ENCODE results near the gene TMBIM1.

DNA sequence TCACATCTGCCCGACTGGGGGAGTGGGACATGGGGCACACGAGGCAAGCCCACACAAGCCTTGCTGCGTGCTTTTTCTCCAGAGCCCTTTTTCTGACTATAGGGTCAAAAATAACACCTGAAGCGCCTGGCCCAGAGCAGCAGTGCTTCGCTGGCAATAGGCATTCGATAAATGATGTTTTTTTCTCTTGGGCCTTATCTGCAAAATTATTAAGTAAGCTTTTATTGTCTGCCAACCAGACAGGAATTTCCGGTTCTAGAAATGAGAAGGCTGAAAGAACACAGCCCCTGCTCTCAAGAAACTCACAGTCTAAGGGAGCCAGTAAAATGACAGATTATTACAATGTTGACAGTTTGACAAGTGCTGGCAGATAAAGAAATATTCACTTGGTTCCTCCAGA, 2.7 kb upstream of the TMBIM1 start:
- TF ChIP-seq, protein P1, sequence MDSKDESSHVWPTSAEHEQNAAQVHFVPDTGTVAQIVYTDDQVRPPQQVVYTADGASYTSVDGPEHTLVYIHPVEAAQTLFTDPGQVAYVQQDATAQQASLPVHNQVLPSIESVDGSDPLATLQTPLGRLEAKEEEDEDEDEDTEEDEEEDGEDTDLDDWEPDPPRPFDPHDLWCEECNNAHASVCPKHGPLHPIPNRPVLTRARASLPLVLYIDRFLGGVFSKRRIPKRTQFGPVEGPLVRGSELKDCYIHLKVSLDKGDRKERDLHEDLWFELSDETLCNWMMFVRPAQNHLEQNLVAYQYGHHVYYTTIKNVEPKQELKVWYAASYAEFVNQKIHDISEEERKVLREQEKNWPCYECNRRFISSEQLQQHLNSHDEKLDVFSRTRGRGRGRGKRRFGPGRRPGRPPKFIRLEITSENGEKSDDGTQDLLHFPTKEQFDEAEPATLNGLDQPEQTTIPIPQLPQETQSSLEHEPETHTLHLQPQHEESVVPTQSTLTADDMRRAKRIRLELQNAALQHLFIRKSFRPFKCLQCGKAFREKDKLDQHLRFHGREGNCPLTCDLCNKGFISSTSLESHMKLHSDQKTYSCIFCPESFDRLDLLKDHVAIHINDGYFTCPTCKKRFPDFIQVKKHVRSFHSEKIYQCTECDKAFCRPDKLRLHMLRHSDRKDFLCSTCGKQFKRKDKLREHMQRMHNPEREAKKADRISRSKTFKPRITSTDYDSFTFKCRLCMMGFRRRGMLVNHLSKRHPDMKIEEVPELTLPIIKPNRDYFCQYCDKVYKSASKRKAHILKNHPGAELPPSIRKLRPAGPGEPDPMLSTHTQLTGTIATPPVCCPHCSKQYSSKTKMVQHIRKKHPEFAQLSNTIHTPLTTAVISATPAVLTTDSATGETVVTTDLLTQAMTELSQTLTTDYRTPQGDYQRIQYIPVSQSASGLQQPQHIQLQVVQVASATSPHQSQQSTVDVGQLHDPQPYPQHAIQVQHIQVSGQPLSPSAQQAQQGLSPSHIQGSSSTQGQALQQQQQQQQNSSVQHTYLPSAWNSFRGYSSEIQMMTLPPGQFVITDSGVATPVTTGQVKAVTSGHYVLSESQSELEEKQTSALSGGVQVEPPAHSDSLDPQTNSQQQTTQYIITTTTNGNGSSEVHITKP (tag by site-specific recombination; IDR thresholded peaks at IDR 0.05) = no peak
- no peak for TF ChIP-seq YY1 (tag by site-specific recombination; IDR thresholded peaks at IDR 0.05)
- TF ChIP-seq ZSCAN16 (tag by site-specific recombination; IDR thresholded peaks at IDR 0.05) = no peak
- TF ChIP-seq, protein P2, sequence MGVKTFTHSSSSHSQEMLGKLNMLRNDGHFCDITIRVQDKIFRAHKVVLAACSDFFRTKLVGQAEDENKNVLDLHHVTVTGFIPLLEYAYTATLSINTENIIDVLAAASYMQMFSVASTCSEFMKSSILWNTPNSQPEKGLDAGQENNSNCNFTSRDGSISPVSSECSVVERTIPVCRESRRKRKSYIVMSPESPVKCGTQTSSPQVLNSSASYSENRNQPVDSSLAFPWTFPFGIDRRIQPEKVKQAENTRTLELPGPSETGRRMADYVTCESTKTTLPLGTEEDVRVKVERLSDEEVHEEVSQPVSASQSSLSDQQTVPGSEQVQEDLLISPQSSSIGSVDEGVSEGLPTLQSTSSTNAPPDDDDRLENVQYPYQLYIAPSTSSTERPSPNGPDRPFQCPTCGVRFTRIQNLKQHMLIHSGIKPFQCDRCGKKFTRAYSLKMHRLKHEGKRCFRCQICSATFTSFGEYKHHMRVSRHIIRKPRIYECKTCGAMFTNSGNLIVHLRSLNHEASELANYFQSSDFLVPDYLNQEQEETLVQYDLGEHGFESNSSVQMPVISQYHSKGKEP (tag by site-specific recombination; IDR thresholded peaks at IDR 0.05) = no peak
- TF ChIP-seq, protein P3, sequence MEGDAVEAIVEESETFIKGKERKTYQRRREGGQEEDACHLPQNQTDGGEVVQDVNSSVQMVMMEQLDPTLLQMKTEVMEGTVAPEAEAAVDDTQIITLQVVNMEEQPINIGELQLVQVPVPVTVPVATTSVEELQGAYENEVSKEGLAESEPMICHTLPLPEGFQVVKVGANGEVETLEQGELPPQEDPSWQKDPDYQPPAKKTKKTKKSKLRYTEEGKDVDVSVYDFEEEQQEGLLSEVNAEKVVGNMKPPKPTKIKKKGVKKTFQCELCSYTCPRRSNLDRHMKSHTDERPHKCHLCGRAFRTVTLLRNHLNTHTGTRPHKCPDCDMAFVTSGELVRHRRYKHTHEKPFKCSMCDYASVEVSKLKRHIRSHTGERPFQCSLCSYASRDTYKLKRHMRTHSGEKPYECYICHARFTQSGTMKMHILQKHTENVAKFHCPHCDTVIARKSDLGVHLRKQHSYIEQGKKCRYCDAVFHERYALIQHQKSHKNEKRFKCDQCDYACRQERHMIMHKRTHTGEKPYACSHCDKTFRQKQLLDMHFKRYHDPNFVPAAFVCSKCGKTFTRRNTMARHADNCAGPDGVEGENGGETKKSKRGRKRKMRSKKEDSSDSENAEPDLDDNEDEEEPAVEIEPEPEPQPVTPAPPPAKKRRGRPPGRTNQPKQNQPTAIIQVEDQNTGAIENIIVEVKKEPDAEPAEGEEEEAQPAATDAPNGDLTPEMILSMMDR (tag by site-specific recombination; IDR thresholded peaks at IDR 0.05) = no peak
- no peak for TF ChIP-seq SCRT1 (tag by site-specific recombination; IDR thresholded peaks at IDR 0.05; ENCODE audit: borderline replicate concordance)
- no peak for TF ChIP-seq ZNF10 (tag by site-specific recombination; IDR thresholded peaks at IDR 0.05)
- TF ChIP-seq, protein P4, sequence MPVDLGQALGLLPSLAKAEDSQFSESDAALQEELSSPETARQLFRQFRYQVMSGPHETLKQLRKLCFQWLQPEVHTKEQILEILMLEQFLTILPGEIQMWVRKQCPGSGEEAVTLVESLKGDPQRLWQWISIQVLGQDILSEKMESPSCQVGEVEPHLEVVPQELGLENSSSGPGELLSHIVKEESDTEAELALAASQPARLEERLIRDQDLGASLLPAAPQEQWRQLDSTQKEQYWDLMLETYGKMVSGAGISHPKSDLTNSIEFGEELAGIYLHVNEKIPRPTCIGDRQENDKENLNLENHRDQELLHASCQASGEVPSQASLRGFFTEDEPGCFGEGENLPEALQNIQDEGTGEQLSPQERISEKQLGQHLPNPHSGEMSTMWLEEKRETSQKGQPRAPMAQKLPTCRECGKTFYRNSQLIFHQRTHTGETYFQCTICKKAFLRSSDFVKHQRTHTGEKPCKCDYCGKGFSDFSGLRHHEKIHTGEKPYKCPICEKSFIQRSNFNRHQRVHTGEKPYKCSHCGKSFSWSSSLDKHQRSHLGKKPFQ (tag by site-specific recombination; IDR thresholded peaks at IDR 0.05) = no peak
